Right lobe of liver (tissue), 6 donors: Measurements from ENCODE around the gene BEND6. TPM values are rescaled to one million over a fixed set of nuclear protein-coding genes. Genes with fewer than 3 reads are reported as not detected.

Experiments
- ATAC-seq, 4 donors: fragments of 200-7000 bp; cut with Tn5 transposase; one replicate each; pipeline ENCODE4 v1.9.1; 2020; ENCODE audit warnings: mild to moderate bottlenecking in 4 of 4, moderate library complexity in 4 of 4
- DNase-seq, 3 donors: peaks; one replicate each; pipeline ENCODE4 v3.0.0-alpha.2; 2020
- H3K27ac ChIP-seq, 3 donors: fragments of 200-600 bp; one replicate each; pipeline ENCODE4 v1.8.0; 2022
- H3K27me3 ChIP-seq, 2 donors: fragments of 200-600 bp; one replicate each; pipeline ENCODE4 v1.8.0; 2022
- H3K36me3 ChIP-seq, 4 donors: fragments of 200-600 bp; sonication (generic) in 1 of 4; one replicate each; pipeline versions ENCODE4 v1.5.1 to v1.8.0; 2017 to 2022; ENCODE audit warnings: control low read depth in 1 of 4
- H3K4me1 ChIP-seq, 4 donors: fragments of 200-600 bp; sonication (generic) in 1 of 4; one replicate each; pipeline versions ENCODE4 v1.5.1 to v1.8.0; 2017 to 2022; ENCODE audit warnings: control low read depth in 1 of 4
- H3K4me3 ChIP-seq, 3 donors: fragments of 200-600 bp; one replicate each; pipeline ENCODE4 v1.8.0; 2022
- H3K9me3 ChIP-seq, 4 donors: fragments of 200-600 bp; sonication (generic) in 1 of 4; one replicate each; pipeline versions ENCODE4 v1.5.1 to v1.8.0; 2017 to 2022; ENCODE audit warnings: control low read depth in 1 of 4
- CTCF ChIP-seq, 4 donors: fragments of 200-600 bp in 3 of 4; fragments of 450-650 bp in 1 of 4; IDR thresholded peaks; one replicate each; pipeline versions ENCODE4 v1.5.1 to v1.8.0; 2016 to 2022; ENCODE audit warnings: antibody characterized with exemption in 4 of 4, mild to moderate bottlenecking in 2 of 4
- POLR2A ChIP-seq: fragments of 450-650 bp; IDR thresholded peaks from one replicate; pipeline ENCODE4 v1.6.1; 2017; ENCODE audit warnings: antibody characterized with exemption, mild to moderate bottlenecking
- WGBS: methylation state at CpG from one replicate; pipeline ENCODE4 v1.1.6; 2018; ENCODE audit warnings: low coverage, low lambda C conversion rate; ENCODE audit not compliant: insufficient coverage; ENCODE audit errors: missing lambda C conversion rate; 5-methylcytosine and 5-hydroxymethylcytosine counted together
- intact Hi-C, 2 donors: fragments of 100-400 bp; cut with DNase I; formaldehyde crosslinking; loops; one replicate each; pipeline versions ENCODE4 v1.11.2 to v1.14.1; 2022
- total RNA-seq, 6 experiments: library from RNA; depleted of rRNA in 2 of 6; stranded (reverse); fragments of >200 nt in 2 of 6; fragmentation: NEBNext Ultra II Directional in 3 of 6; extraction: Animal tissue kit (Norgen Biotek cat#: 25700) in 3 of 6; gene quantifications; one replicate each; pipeline versions ENCODE4 v1.1.0 to v1.2.4, GENCODE V29; 2016 to 2023
- donor health status: DM: no; HTN: yes; CAD: no.
- donor health status: DM: no; HTN: no; CAD: no.
- donor health status: DM: no; HTN: no; CAD: no.
- donor health status: DM: no; HTN: yes; CAD: no.
- donor health status: DM: no; HTN: yes; CAD: no.

Gene BEND6
- total RNA-seq, 6 experiments from 2014 or later: not detected

GRCh38 chr6:56986611-56987010 lies 31.7 kb downstream of the BEND6 start:
- ATAC-seq (no peak), DNase-seq (no peak)
- TF ChIP-seq CTCF (IDR thresholded peaks at IDR 0.05): no peak
- no peak for TF ChIP-seq POLR2A
- H3K36me3 ChIP-seq: no peaks in the 10 kb centered on the region
- intact Hi-C loops: no loop called here
- H3K4me1 ChIP-seq: no peaks in the 10 kb centered on the region
- H3K27me3 ChIP-seq: no peaks in the 10 kb centered on the region
- WGBS: 38% methylated on average over 1 of the region's 1 CpG
- H3K27ac ChIP-seq: no peak overlapping the region
- H3K4me3 ChIP-seq: no peak overlapping the region
- no peaks in the 10 kb centered on the region for H3K9me3 ChIP-seq

GRCh38 chr6:56988145-56988544 lies 33.2 kb downstream of the BEND6 start:
- Histone ChIP-seq H3K4me1 (no peaks in the 10 kb centered on the region), H3K4me3 (no peak overlapping the region), H3K27me3 (no peaks in the 10 kb centered on the region), H3K36me3 (no peaks in the 10 kb centered on the region), H3K27ac (no peak overlapping the region), H3K9me3 (no peaks in the 10 kb centered on the region)
- DNase-seq (no peak), ATAC-seq (no peak)
- no peak for TF ChIP-seq CTCF (IDR thresholded peaks at IDR 0.05)
- TF ChIP-seq POLR2A: no peak
- intact Hi-C loops: no loop called here
- 55% methylated on average over 10 of the region's 10 CpGs for WGBS

DNA sequence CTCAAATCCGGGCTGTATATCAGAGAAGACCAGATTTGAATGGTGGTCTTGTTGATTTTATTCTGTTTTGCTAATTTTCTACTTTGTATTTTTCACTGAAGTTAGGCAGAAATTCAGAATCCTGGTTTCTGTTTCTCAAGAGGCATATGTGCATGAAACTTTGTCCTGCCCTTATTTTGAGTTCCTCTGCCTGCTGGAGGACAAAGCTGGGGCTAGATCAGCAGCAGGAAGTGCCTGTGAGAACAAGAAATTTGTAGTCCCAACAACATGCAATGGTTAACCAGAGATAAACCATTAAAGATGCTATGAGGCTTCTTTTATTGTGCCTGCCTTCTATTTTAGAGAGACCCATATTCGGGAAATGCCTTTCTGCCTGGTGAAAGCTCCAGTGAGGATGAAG lies 37.1 kb downstream of the BEND6 start:
- Histone ChIP-seq H3K9me3 (no peaks in the 10 kb centered on the region), H3K4me1 (no peaks in the 10 kb centered on the region), H3K36me3 (no peaks in the 10 kb centered on the region), H3K27ac (no peak overlapping the region), H3K27me3 (no peaks in the 10 kb centered on the region), H3K4me3 (no peak overlapping the region)
- ATAC-seq: no peak
- 44% methylated on average over 2 of the region's 2 CpGs for WGBS
- DNase-seq: no peak
- intact Hi-C loops: no loop called here
- TF ChIP-seq POLR2A (no peak), CTCF (IDR thresholded peaks at IDR 0.05) (no peak)

DNA sequence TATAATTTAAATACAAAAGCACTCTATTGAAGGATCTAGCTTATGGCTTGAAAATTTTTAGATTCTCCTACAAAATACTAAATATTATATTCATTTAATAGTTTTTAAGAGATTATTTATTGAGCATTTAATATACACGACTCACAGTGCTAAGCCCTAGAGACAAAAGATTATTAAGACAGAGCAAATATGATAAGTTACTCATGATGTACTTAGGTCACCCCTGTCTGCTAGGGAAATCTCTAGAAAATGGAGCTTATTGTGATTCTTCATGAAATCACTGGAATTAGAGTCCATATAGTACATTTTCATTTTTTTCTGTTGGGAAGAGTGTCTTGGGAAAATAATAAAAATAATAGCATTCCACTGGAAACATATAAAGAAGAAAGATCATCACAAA lies 37.8 kb downstream of the BEND6 start:
- TF ChIP-seq POLR2A (no peak), CTCF (IDR thresholded peaks at IDR 0.05) (no peak)
- Histone ChIP-seq H3K27me3 (no peaks in the 10 kb centered on the region), H3K36me3 (no peaks in the 10 kb centered on the region), H3K9me3 (no peaks in the 10 kb centered on the region), H3K27ac (no peak overlapping the region), H3K4me1 (no peaks in the 10 kb centered on the region), H3K4me3 (no peak overlapping the region)
- ATAC-seq (no peak), DNase-seq (no peak)
- intact Hi-C loops: no loop called here
- 50% methylated on average over 1 of the region's 1 CpG for WGBS

GRCh38 chr6:56995347-56995902 lies 40.5 kb downstream of the BEND6 start:
- TF ChIP-seq POLR2A (no peak), CTCF (IDR thresholded peaks at IDR 0.05) (peak in 1 of 4 donors; percentile 12)
- no peak overlapping the region for H3K4me3 ChIP-seq
- H3K4me1 ChIP-seq: no peaks in the 10 kb centered on the region
- DNase-seq (no peak), ATAC-seq (no peak)
- intact Hi-C loops: no loop called here
- H3K36me3 ChIP-seq: no peaks in the 10 kb centered on the region
- no peaks in the 10 kb centered on the region for H3K9me3 ChIP-seq
- WGBS: 93% methylated on average over 3 of the region's 3 CpGs
- H3K27ac ChIP-seq: no peak overlapping the region
- no peaks in the 10 kb centered on the region for H3K27me3 ChIP-seq
